Measurements from ENCODE around the gene NKX1-1.
"Not testable (repeated sequence)": the region's sequence is repeated elsewhere in the genome, so short reads cannot be mapped to it uniquely, and the experiment has no call there.

NKX1-1 gene
- 0 reads per million in 3 experiments for total RNA-seq

- DNase-seq = no peak
Observed at GRCh38 chr4:1406394-1406980, at the start of gene NKX1-1. Gene NKX1-1, minus strand, starts transcription at chr4:1406442. Its CDS starts 0 bp downstream, at chr4:1406442.

DNA sequence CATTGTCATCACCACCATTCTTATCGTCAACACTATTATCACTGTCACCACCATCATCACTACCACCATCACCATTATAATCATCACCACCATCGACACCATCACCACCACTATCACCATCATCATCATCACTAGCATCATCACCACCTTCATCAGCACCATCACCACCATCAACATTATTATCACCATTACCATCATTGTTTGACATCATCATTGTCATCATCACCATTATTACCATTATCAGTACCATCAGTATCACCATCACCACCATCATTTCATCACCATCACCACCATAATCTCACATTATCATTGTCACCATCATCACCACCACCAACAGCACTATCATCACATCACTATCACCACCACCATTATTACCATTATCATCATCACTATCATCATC, 47.5 kb upstream of the NKX1-1 start:
- no peak for DNase-seq

GRCh38 chr4:1452431-1453051, 46.3 kb upstream of the NKX1-1 start:
- DNase-seq = no peak

GRCh38 chr4:1451752-1452122, 45.5 kb upstream of the NKX1-1 start:
- DNase-seq = no peak

DNA sequence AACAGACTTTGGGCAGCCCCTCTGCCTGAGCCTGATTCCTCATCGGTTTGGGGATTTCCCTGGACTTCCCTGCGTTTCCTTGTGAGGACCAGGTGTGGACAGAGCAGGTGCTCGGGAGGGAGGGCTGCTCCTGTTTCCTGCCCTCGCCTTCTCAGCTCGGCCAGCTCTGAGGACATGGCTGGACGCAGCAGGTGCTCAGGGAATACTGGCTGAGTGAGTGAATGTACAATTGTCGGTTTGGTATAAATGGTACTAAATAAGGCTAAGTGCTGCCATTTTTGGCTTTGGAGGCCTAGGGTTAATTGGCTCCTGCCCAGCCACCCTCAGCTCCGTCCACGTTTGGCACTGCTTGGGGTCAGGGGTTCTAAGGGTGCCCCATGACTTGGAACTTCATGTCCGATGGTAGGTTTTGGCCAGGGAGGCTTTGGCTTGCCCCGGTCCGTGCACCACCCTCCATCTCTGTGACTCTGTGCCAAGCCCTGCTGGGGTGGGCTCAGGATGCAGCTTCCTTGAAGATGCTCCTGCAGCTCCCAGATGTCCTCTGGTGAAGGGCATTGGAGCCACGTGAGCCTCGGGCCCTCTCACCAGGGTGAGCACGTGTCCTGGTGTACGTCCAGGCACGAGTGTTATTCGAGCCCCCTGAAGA, 45.0 kb upstream of the NKX1-1 start:
- no peak for DNase-seq

DNA sequence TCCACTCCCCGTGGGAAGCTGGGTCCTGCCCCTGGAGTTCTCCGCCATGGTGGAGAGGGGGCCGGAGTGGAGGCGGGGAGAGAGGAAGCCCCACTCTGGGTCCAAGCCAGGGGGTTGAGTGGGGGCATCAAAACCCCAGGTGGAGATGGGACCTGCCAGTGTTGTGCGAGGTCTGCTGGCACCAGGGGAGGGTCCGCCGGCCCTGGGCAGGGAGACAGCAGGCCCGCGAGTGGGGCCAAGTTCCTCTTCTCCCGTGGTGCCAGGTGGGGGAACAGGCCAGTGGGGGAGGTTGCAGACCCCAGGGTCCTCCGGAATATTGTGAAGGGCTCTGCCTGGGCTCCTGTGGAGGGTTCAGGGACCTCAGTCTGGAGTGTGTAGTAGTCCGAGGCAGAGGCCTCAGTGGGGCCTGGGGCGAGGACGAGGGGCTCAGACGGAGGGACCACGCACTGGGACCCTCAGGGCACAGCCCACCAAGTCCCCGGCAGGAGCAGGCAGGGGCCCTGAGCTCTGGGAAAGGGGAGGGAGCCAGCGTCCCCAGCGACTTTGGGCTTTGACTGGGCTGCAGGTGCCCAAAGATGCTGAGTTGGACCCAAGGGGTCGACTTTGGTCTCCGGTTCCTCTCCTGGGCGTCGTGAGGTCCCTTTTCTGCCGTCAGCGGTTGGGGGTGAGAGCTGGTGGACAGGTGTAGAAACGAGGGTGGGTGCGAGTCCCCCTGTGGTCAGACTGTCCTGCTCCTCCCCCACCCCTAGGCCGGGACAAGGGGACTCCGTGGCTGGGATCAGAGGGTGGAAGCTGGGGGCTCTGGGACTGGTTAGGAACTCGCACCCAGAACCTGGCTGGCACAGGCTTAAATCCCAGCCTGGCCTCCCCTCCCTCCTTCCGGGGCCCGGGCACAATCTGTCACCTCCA, 43.8 kb upstream of the NKX1-1 start:
- DNase-seq = no peak

GRCh38 chr4:1449475-1449832, 43.2 kb upstream of the NKX1-1 start:
- DNase-seq = no peak

GRCh38 chr4:1448589-1449420, 42.6 kb upstream of the NKX1-1 start:
- no peak for DNase-seq

- DNase-seq = no peak
Observed at GRCh38 chr4:1447676-1448588, 41.7 kb upstream of the NKX1-1 start.

DNA sequence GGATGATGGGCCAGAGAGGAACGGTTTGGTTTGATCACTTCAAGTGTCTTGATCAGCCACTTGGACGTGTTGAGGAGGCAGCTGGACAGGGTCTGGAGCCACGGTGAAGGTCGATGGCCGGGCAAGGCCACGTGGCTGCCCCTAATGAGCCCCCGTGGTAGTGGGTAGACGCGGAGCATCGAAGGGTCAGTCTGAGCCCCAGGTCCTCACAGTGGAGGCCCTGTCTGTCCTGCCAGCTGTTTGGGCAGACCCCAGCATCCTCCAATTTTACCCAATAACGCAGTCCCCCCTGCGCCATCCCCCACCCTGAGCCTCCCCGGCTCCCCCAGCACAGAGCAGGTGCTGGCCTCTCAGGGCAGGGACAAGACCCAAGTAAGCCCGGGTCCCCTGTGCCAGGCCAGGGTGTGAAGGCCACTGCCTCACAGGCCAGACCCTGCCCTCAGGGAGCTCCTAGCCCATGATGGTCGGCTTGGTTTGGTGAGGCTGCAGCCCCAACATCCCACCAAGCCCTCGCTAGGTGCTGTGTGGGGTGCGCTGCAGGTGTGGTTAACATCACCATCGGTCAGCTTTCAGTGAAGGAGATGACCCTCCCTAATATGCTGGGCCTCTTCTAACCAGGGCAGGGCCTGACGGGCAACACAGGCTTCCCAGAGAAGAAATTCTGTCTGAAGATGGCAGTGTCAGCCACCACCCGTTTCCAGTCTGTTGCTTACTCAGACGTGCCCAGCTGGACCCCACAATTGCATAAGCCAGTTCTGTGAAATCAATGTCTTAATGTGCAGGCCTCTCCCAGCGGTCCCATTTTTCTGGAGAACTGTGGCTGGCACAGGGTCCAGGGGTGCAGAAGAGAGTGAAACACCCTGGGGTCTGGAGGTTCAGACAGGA, 40.5 kb upstream of the NKX1-1 start:
- DNase-seq = no peak

- no peak for DNase-seq
Observed at GRCh38 chr4:1445716-1446445, 39.6 kb upstream of the NKX1-1 start.

DNA sequence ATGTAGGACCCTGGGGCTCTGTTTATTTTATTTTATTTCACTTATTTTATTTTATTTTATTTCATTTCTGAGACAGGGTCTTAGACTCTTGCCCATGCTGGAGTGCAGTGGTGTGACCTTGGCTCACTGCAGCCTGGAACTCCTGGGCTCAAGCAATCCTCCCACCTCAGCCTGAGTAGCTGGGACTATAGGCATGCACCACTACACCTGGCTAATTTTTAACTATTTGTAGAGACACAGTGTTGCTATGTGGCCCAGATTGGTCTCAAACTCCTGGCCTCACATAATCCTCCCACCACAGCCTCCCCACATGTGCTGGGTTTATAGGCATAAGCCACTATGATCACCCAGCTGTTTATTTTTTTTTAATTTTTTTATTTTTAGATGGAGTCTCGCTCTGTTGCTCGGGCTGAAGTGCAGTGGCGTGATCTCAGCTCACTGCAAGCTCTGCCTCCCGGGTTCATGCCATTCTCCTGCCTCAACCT, 37.5 kb upstream of the NKX1-1 start:
- not testable (repeated sequence) for DNase-seq

GRCh38 chr4:1427010-1427409, 20.8 kb upstream of the NKX1-1 start:
- no peak for DNase-seq

DNA sequence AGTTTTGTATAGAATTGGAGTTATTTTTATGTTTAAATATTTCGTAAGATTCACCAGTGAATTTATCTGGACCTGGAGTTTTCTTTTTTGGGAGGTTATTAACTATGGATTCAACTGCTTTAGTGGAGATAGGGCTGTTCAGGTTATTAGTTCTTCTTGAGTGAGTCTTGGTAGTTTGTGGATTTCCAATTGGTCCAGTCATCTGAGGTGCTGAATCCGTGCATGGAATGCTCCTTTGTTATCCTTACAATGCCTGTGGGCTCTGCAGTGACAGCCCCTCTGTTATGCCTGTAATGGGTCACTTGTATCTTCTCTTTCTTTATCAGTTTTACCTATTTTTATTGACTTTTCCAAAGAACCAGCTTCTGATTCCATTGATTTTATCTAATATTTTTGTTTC, 15.4 kb upstream of the NKX1-1 start:
- DNase-seq = no peak

- DNase-seq = no peak
Observed at GRCh38 chr4:1419708-1420107, 13.5 kb upstream of the NKX1-1 start.

DNA sequence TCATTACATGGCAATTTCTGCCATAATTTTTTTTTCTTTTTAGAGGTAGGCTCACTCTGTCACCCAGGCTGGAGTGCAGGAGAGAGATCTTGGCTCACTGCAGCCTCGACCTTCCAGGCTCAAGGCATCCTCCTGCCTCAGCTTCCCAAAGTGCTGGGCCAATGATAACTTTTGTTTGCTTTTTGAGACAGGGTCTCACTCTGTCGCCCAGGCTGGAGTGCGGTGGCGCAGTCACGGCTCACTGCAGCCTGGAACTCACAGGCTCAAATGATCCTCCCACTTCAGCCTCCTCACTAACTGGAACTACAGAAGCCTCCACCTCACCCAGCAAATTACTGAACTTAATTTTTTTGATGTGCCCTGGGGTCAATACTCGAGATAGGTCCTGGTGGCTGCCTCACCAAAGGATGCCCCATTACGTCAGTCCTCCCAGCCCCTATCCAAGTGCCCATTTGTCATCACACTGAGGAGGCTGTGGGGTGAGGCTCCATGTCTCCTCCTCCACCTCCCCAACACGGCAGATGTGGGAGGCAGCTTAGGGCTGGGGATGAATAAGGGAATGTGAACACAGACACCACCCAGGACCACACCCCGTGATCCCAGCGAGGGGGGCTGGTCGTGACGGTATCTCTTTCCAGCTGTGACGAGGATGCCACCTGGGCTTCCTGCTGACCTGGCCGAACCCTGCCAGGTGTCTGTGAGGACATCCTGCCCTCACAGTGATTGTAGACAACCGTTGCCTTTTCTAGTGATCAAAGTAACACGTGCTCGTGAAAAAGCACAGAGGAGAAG, 12.4 kb upstream of the NKX1-1 start:
- no peak for DNase-seq

DNA sequence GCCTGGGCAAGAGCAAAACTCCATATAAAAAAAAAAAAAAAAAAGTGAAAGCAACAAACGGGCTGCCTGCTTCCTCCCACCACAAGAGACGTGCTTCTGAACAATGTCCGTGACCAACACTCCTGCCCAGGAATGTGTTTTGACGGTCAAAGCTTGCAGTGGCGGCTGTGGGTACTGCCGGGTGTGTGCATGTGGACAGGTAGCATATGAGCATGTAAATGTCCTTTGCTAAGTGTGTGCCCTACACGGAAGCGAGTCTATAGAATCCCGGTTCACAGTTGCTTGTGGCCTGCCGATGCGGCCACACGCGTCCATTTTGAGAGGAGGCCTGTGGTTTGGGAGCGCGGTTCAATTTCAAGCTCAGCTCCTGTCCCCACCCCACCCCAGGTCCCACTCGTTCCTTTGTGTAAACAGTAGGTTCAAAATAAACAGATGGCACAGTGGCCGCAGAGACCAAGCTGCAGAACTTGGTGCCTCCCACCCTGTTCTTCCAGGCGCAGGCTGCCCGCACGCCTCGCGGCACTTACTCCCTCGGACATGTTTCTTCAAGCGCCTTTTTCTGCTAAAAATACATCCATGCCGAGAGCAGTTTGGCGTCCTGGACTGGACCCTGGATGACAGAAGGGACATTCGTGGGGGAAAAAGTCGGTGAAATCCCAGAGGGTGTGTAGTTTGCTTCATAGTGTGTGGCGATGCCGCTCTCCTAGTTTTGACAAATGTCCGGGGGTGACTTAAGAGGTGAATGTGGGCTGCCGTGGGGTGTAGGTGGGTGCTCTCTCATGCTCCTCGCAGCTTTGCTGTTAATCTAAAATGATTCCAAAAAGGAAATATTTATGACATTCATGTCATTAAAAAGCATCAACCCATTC, 11.5 kb upstream of the NKX1-1 start:
- DNase-seq = no peak

- no peak for DNase-seq
Observed at GRCh38 chr4:1416948-1417260, 10.7 kb upstream of the NKX1-1 start.
